Stomach (tissue), 4 donors: Measurements from ENCODE around the gene RALA.

Experiments used
- EP300 ChIP-seq: sonication (generic); formaldehyde crosslinking; IDR thresholded peaks from one replicate; pipeline ENCODE4 v1.6.1; 2017; ENCODE audit warnings: antibody characterized with exemption
- POLR2A ChIP-seq, 4 donors: fragments of 450-650 bp; IDR thresholded peaks; one replicate each; pipeline ENCODE4 v1.6.1; 2016; ENCODE audit warnings: antibody characterized with exemption in 4 of 4, control low read depth in 2 of 4, mild to moderate bottlenecking in 1 of 4, moderate library complexity in 1 of 4
- TF ChIP-seq, protein P1 (sequence below), 7 experiments: fragments of 450-650 bp in 4 of 7; fragments of 200-600 bp in 3 of 7; sonication (generic) in 3 of 7; IDR thresholded peaks; one replicate each; pipeline ENCODE4 v1.5.1; 2016 to 2019; ENCODE audit warnings: antibody characterized with exemption in 7 of 7, control low read depth in 2 of 7, mild to moderate bottlenecking in 1 of 7

GRCh38 chr7:39746103-39746819 is 122.9 kb downstream of the RALA start:
- TF ChIP-seq, protein P1, sequence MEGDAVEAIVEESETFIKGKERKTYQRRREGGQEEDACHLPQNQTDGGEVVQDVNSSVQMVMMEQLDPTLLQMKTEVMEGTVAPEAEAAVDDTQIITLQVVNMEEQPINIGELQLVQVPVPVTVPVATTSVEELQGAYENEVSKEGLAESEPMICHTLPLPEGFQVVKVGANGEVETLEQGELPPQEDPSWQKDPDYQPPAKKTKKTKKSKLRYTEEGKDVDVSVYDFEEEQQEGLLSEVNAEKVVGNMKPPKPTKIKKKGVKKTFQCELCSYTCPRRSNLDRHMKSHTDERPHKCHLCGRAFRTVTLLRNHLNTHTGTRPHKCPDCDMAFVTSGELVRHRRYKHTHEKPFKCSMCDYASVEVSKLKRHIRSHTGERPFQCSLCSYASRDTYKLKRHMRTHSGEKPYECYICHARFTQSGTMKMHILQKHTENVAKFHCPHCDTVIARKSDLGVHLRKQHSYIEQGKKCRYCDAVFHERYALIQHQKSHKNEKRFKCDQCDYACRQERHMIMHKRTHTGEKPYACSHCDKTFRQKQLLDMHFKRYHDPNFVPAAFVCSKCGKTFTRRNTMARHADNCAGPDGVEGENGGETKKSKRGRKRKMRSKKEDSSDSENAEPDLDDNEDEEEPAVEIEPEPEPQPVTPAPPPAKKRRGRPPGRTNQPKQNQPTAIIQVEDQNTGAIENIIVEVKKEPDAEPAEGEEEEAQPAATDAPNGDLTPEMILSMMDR (IDR thresholded peaks at IDR 0.05) = peak in 5 of 7 experiments; percentile 34 to 77 (median 64)
- no peak for TF ChIP-seq EP300
- no peak for TF ChIP-seq POLR2A (IDR thresholded peaks at IDR 0.05)
